Endodermal cell (in vitro differentiated cells): ENCODE measurements around the gene PRKX. TPM values are rescaled to one million over a fixed set of nuclear protein-coding genes. Genes with fewer than 3 reads are reported as not detected.

Source experiments
- DNase-seq: peaks from one replicate; pipeline ENCODE4 v3.0.0-alpha.2; 2017
- H3K27ac ChIP-seq: 2 replicates; pipeline ENCODE4 v1.5.1; 2013; ENCODE audit warnings: mild to moderate bottlenecking, low read depth, low read length, moderate library complexity
- H3K27me3 ChIP-seq: 2 replicates; pipeline ENCODE4 v1.6.1; 2013; ENCODE audit warnings: mild to moderate bottlenecking, low read length, moderate library complexity; ENCODE audit not compliant: insufficient read depth, control insufficient read depth, poor library complexity, severe bottlenecking
- H3K36me3 ChIP-seq: 2 replicates; pipeline ENCODE4 v1.7.0; 2013; ENCODE audit warnings: mild to moderate bottlenecking, low read length, moderate library complexity; ENCODE audit not compliant: control insufficient read depth, insufficient read depth
- H3K4me1 ChIP-seq: one replicate; pipeline ENCODE4 v1.7.0; 2013; ENCODE audit warnings: low read length; ENCODE audit not compliant: control insufficient read depth, insufficient read depth
- H3K4me3 ChIP-seq: 2 replicates; pipeline ENCODE4 v1.5.1; 2013; ENCODE audit warnings: mild to moderate bottlenecking, low read length, moderate library complexity
- H3K9ac ChIP-seq: 2 replicates; pipeline ENCODE4 v1.6.1; 2013; ENCODE audit warnings: mild to moderate bottlenecking, low read length, moderate library complexity; ENCODE audit not compliant: poor library complexity, severe bottlenecking; ENCODE audit errors: extremely low read depth
- H3K9me3 ChIP-seq: 2 replicates; pipeline ENCODE4 v1.6.1; 2013; ENCODE audit warnings: mild to moderate bottlenecking, low read length, moderate library complexity; ENCODE audit not compliant: control insufficient read depth
- H3K27ac Mint-ChIP-seq: 2 replicates; pipeline ENCODE4 v1.8.0; 2020; ENCODE audit warnings: mixed read lengths
- H3K27me3 Mint-ChIP-seq: 2 replicates; pipeline ENCODE4 v1.8.0; 2021; ENCODE audit warnings: mild to moderate bottlenecking, mixed read lengths; ENCODE audit not compliant: insufficient read depth
- H3K36me3 Mint-ChIP-seq: 2 replicates; pipeline ENCODE4 v1.8.0; 2020; ENCODE audit warnings: low read depth, mixed read lengths
- H3K4me1 Mint-ChIP-seq: 2 replicates; pipeline ENCODE4 v1.8.0; 2020; ENCODE audit warnings: mixed read lengths
- H3K4me3 Mint-ChIP-seq: 2 replicates; pipeline ENCODE4 v1.8.0; 2020; ENCODE audit warnings: mild to moderate bottlenecking, moderate library complexity, mixed read lengths
- H3K9me3 Mint-ChIP-seq: 2 replicates; pipeline ENCODE4 v1.8.0; 2020; ENCODE audit warnings: mild to moderate bottlenecking, mixed read lengths
- CTCF ChIP-seq: fragments of 200-600 bp; sonication (generic); conservative IDR thresholded peaks from 2 replicates; pipeline ENCODE4 v1.5.0; 2021; ENCODE audit warnings: antibody characterized with exemption, mild to moderate bottlenecking
- WGBS, 2 experiments: methylation state at CpG; one replicate each; pipeline versions ENCODE4 v1.1.5 to v1.1.7; 2013; ENCODE audit warnings: missing lambda C conversion rate in 2 of 2, mixed read lengths in 1 of 2; ENCODE audit not compliant: insufficient coverage in 1 of 2, insufficient read length in 1 of 2; 5-methylcytosine and 5-hydroxymethylcytosine counted together
- total RNA-seq, 2 donors: library from RNA; stranded (reverse); fragmentation: NEBNext Ultra II Directional in 1 of 2; extraction: Animal tissue kit (Norgen Biotek cat#: 25700) in 1 of 2; gene quantifications; 2 replicates in 1 of 2; 3 replicates in 1 of 2; pipeline ENCODE4 v1.2.1, GENCODE V29; 2021

The PRKX gene
- total RNA-seq, 2 donors from 2014 or later: 24.7 to 73.7 TPM

- peak; percentile 2 for DNase-seq
- no peak overlapping the region for H3K9ac ChIP-seq
- H3K27me3 Mint-ChIP-seq: no peaks in the 10 kb centered on the region
- H3K36me3 ChIP-seq: peaks cover 6% of the 10 kb centered on the region
- TF ChIP-seq CTCF: no peak
- H3K9me3 ChIP-seq: no peaks in the 10 kb centered on the region
- no peaks in the 10 kb centered on the region for H3K27me3 ChIP-seq
- peaks cover 11% of the 10 kb centered on the region for H3K4me1 Mint-ChIP-seq
- no peaks in the 10 kb centered on the region for H3K4me1 ChIP-seq
- peaks cover 9% of the 10 kb centered on the region for H3K9me3 Mint-ChIP-seq
- H3K36me3 Mint-ChIP-seq: peaks cover 42% of the 10 kb centered on the region
- H3K4me3 ChIP-seq: no peak overlapping the region
- H3K27ac Mint-ChIP-seq: no peak overlapping the region
- H3K4me3 Mint-ChIP-seq: no peak overlapping the region
- H3K27ac ChIP-seq: no peak overlapping the region
- WGBS, 2 experiments: no CpG with 5 or more reads among the region's 2 CpGs
Observed at GRCh38 chrX:3639236-3639635, 74.2 kb downstream of the PRKX start.

GRCh38 chrX:3638280-3638873 is 75.1 kb downstream of the PRKX start:
- Histone ChIP-seq H3K36me3 (peaks cover 6% of the 10 kb centered on the region), H3K4me3 (no peak overlapping the region), H3K4me1 (no peaks in the 10 kb centered on the region), H3K27me3 (no peaks in the 10 kb centered on the region), H3K9me3 (no peaks in the 10 kb centered on the region), H3K9ac (no peak overlapping the region), H3K27ac (no peak overlapping the region)
- peak; percentile 88 for TF ChIP-seq CTCF
- WGBS, 2 experiments: 43 to 53% methylated on average over 2 to 6 of the region's 6 CpGs
- peak; percentile 81 for DNase-seq
- H3K4me3 Mint-ChIP-seq: no peak overlapping the region
- peaks cover under 1% of the 10 kb centered on the region for H3K9me3 Mint-ChIP-seq
- peaks cover 11% of the 10 kb centered on the region for H3K4me1 Mint-ChIP-seq
- H3K36me3 Mint-ChIP-seq: peaks cover 41% of the 10 kb centered on the region
- no peak overlapping the region for H3K27ac Mint-ChIP-seq
- no peaks in the 10 kb centered on the region for H3K27me3 Mint-ChIP-seq

GRCh38 chrX:3636803-3637202 is 76.6 kb downstream of the PRKX start:
- no peak overlapping the region for H3K27ac Mint-ChIP-seq
- peaks cover 50% of the 10 kb centered on the region for H3K36me3 Mint-ChIP-seq
- Histone ChIP-seq H3K4me3 (no peak overlapping the region), H3K36me3 (peaks cover 11% of the 10 kb centered on the region), H3K27ac (no peak overlapping the region), H3K9ac (no peak overlapping the region), H3K4me1 (no peaks in the 10 kb centered on the region), H3K9me3 (no peaks in the 10 kb centered on the region), H3K27me3 (no peaks in the 10 kb centered on the region)
- H3K9me3 Mint-ChIP-seq: peaks cover 2% of the 10 kb centered on the region
- H3K4me1 Mint-ChIP-seq: peaks cover 11% of the 10 kb centered on the region
- H3K4me3 Mint-ChIP-seq: no peak overlapping the region
- peak; percentile 17 for DNase-seq
- WGBS, 2 experiments: 96 to 100% methylated on average over 2 to 4 of the region's 4 CpGs
- TF ChIP-seq CTCF: no peak
- H3K27me3 Mint-ChIP-seq: no peaks in the 10 kb centered on the region
